Activated CD4-positive, alpha-beta T cell treated with anti-CD3 and anti-CD28 coated beads for 36 hours (primary cell): ENCODE results near the gene BPI. TPM values are rescaled to one million over a fixed set of nuclear protein-coding genes. Genes with fewer than 3 reads are reported as not detected.
"Not testable (repeated sequence)": the region's sequence is repeated elsewhere in the genome, so short reads cannot be mapped to it uniquely, and the experiment has no call there.

Experiments used
- ATAC-seq: fragments of 200-7000 bp; cut with Tn5 transposase; one replicate; pipeline ENCODE4 v1.10.0; 2021; ENCODE audit warnings: mild to moderate bottlenecking, moderate library complexity
- CTCF ChIA-PET: fragments of 350-600 bp; sonication (Branson Sonifier 250); formaldehyde crosslinking; loops from one replicate; lab custom pipeline; 2021; ENCODE audit warnings: antibody characterized with exemption; lab: Charles Lee
- POLR2A ChIA-PET: fragments of 350-600 bp; sonication (Branson Sonifier 250); formaldehyde crosslinking; loops from one replicate; lab custom pipeline; 2021; ENCODE audit warnings: antibody characterized with exemption, inconsistent platforms; lab: Charles Lee
- DNase-seq: peaks from one replicate; pipeline ENCODE4 v3.0.0-alpha.2; 2020
- H3K27ac Mint-ChIP-seq: one replicate; pipeline ENCODE4 v1.8.0; 2021; ENCODE audit warnings: mixed read lengths
- H3K27me3 Mint-ChIP-seq: one replicate; pipeline ENCODE4 v1.8.0; 2021; ENCODE audit warnings: mixed read lengths
- H3K36me3 Mint-ChIP-seq: one replicate; pipeline ENCODE4 v1.8.0; 2021; ENCODE audit warnings: low read depth, mixed read lengths
- H3K4me1 Mint-ChIP-seq: one replicate; pipeline ENCODE4 v1.8.0; 2021; ENCODE audit warnings: mixed read lengths
- H3K4me3 Mint-ChIP-seq: one replicate; pipeline ENCODE4 v1.8.0; 2021; ENCODE audit warnings: mild to moderate bottlenecking, moderate library complexity, mixed read lengths
- H3K9me3 Mint-ChIP-seq: one replicate; pipeline ENCODE4 v1.8.0; 2021; ENCODE audit warnings: low read depth, mixed read lengths
- intact Hi-C, 2 experiments: fragments of 100-400 bp; cut with DNase I in 1 of 2; cut with micrococcal nuclease in 1 of 2; formaldehyde crosslinking; loops; one replicate each; pipeline versions ENCODE4 v1.14.2 to v1.15.1; 2022 to 2024; cut with DNase I, micrococcal nuclease
- total RNA-seq, 2 experiments: library from RNA; stranded (reverse); gene quantifications; one replicate each; pipeline ENCODE4 v1.2.3, GENCODE V29; 2021

BPI gene
- total RNA-seq, 2 experiments from 2014 or later: not detected

GRCh38 chr20:38306379-38306778 lies 2.4 kb downstream of the BPI start:
- H3K9me3 Mint-ChIP-seq: no peaks in the 10 kb centered on the region
- DNase-seq (no peak), ATAC-seq (no peak)
- H3K4me3 Mint-ChIP-seq: no peak overlapping the region
- peaks cover 40% of the 10 kb centered on the region for H3K27me3 Mint-ChIP-seq
- ChIA-PET POLR2A (no interaction called here), CTCF (interaction anchor here (0.6 kb wide), 1 partner anchor 43 kb away, joined by 3 read pairs; no protein-coding TSS in a partner anchor)
- intact Hi-C loops: no loop called here
- peaks cover 14% of the 10 kb centered on the region for H3K4me1 Mint-ChIP-seq
- H3K36me3 Mint-ChIP-seq: no peaks in the 10 kb centered on the region
- H3K27ac Mint-ChIP-seq: no peak overlapping the region

- H3K9me3 Mint-ChIP-seq: no peaks in the 10 kb centered on the region
- intact Hi-C loops: no loop called here
- H3K4me3 Mint-ChIP-seq: no peak overlapping the region
- peaks cover 37% of the 10 kb centered on the region for H3K27me3 Mint-ChIP-seq
- H3K36me3 Mint-ChIP-seq: no peaks in the 10 kb centered on the region
- DNase-seq (no peak), ATAC-seq (no peak)
- H3K4me1 Mint-ChIP-seq: peaks cover 14% of the 10 kb centered on the region
- no peak overlapping the region for H3K27ac Mint-ChIP-seq
- ChIA-PET POLR2A (no interaction called here), CTCF (interaction anchor here (0.6 kb wide), 1 partner anchor 35 kb away, joined by 4 read pairs; no protein-coding TSS in a partner anchor)
Measured at GRCh38 chr20:38307371-38308046, 3.6 kb downstream of the BPI start.

- Mint-ChIP-seq H3K9me3 (no peaks in the 10 kb centered on the region), H3K36me3 (no peaks in the 10 kb centered on the region)
- CTCF ChIA-PET: interaction anchor here (0.6 to 0.8 kb wide), 2 partner anchors 35 to 75 kb away, joined by 3 to 4 read pairs; no protein-coding TSS in a partner anchor
Measured at GRCh38 chr20:38308047-38308438, 4.1 kb downstream of the BPI start.

GRCh38 chr20:38308447-38308846 lies 4.5 kb downstream of the BPI start:
- no peaks in the 10 kb centered on the region for H3K9me3 Mint-ChIP-seq
- no peak for DNase-seq
- no peak overlapping the region for H3K4me3 Mint-ChIP-seq
- H3K4me1 Mint-ChIP-seq: peaks cover 9% of the 10 kb centered on the region
- no peaks in the 10 kb centered on the region for H3K36me3 Mint-ChIP-seq
- ChIA-PET POLR2A (no interaction called here), CTCF (interaction anchor here (0.6 to 0.8 kb wide), 2 partner anchors 34 to 74 kb away, joined by 3 to 4 read pairs; no protein-coding TSS in a partner anchor)
- no peak overlapping the region for H3K27ac Mint-ChIP-seq
- peaks cover 29% of the 10 kb centered on the region for H3K27me3 Mint-ChIP-seq
- intact Hi-C loops: no loop called here
- ATAC-seq: no peak

More at GRCh38 chr20:38308047-38308438, 4.1 kb downstream of the BPI start:
- no peak for ATAC-seq
- Mint-ChIP-seq H3K27ac (no peak overlapping the region), H3K4me1 (peaks cover 13% of the 10 kb centered on the region), H3K4me3 (no peak overlapping the region), H3K27me3 (peaks cover 33% of the 10 kb centered on the region)
- DNase-seq: no peak
- POLR2A ChIA-PET: no interaction called here
- intact Hi-C loops: no loop called here

DNA sequence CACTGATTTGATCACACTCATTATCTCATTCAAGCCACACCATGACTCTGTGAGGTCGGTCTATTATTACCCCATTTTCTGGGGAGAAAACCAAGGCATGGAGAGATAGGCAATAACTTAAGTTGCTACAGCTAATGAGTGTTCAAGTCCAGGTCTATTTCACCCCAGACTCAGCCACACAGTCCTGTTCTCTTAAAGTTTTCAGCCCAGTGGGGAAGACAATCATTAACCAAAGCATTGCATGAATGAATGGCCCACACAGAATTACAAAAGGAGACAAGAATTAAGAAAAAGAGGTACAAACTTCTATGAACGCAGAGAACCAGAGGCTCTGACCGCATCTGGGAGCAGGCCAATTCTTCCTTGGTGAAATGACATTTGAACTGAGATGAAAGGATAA lies 7.1 kb downstream of the BPI start:
- intact Hi-C loops: no loop called here
- Mint-ChIP-seq H3K4me1 (no peaks in the 10 kb centered on the region), H3K27me3 (peaks cover 19% of the 10 kb centered on the region), H3K4me3 (no peak overlapping the region), H3K27ac (no peak overlapping the region), H3K36me3 (no peaks in the 10 kb centered on the region), H3K9me3 (no peaks in the 10 kb centered on the region)
- DNase-seq (no peak), ATAC-seq (no peak)
- CTCF ChIA-PET: interaction anchor here (1.1 kb wide), 1 partner anchor 64 kb away, joined by 3 read pairs; no protein-coding TSS in a partner anchor
- POLR2A ChIA-PET: no interaction called here

GRCh38 chr20:38311491-38311890 lies 7.5 kb downstream of the BPI start:
- ChIA-PET POLR2A (no interaction called here), CTCF (interaction anchor here (0.5 to 1.1 kb wide), 3 partner anchors 22 to 276 kb away, joined by 3 to 4 read pairs (median 3); no protein-coding TSS in a partner anchor)
- DNase-seq (no peak), ATAC-seq (no peak)
- intact Hi-C loops: no loop called here
- Mint-ChIP-seq H3K4me3 (no peak overlapping the region), H3K36me3 (no peaks in the 10 kb centered on the region), H3K9me3 (no peaks in the 10 kb centered on the region), H3K4me1 (no peaks in the 10 kb centered on the region), H3K27ac (no peak overlapping the region), H3K27me3 (peaks cover 18% of the 10 kb centered on the region)

- intact Hi-C loops: no loop called here
- Mint-ChIP-seq H3K27ac (no peak overlapping the region), H3K4me3 (no peak overlapping the region), H3K9me3 (no peaks in the 10 kb centered on the region), H3K36me3 (no peaks in the 10 kb centered on the region), H3K27me3 (peaks cover 19% of the 10 kb centered on the region), H3K4me1 (no peaks in the 10 kb centered on the region)
- POLR2A ChIA-PET: no interaction called here
- no peak for DNase-seq
- CTCF ChIA-PET: interaction anchor here (0.6 to 1.2 kb wide), 2 partner anchors 25 to 1410 kb away, joined by 3 to 5 read pairs; no protein-coding TSS in a partner anchor
- ATAC-seq: no peak
Measured at GRCh38 chr20:38313676-38314075, 9.7 kb downstream of the BPI start.

DNA sequence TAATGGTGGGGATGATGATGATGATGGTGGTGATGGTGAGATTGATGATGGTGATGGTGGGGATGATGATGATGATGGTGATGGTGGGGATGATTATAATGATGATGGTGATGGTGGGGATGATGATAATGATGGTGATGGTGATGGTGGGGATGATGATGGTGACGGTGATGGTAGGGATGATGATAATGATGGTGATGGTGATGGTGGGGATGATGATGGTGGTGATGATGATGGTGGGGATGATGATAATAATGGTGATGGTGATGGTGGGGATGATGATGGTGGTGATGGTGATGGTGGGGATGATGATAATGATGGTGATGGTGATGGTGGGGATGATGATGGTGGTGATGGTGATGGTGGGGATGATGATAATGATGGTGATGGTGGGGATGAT lies 10.4 kb downstream of the BPI start:
- H3K27me3 Mint-ChIP-seq: peaks cover 17% of the 10 kb centered on the region
- ATAC-seq, H3K27ac Mint-ChIP-seq, DNase-seq, H3K9me3 Mint-ChIP-seq, intact Hi-C loops, H3K4me1 Mint-ChIP-seq, POLR2A ChIA-PET, H3K4me3 Mint-ChIP-seq, H3K36me3 Mint-ChIP-seq, CTCF ChIA-PET: not testable (repeated sequence)

DNA sequence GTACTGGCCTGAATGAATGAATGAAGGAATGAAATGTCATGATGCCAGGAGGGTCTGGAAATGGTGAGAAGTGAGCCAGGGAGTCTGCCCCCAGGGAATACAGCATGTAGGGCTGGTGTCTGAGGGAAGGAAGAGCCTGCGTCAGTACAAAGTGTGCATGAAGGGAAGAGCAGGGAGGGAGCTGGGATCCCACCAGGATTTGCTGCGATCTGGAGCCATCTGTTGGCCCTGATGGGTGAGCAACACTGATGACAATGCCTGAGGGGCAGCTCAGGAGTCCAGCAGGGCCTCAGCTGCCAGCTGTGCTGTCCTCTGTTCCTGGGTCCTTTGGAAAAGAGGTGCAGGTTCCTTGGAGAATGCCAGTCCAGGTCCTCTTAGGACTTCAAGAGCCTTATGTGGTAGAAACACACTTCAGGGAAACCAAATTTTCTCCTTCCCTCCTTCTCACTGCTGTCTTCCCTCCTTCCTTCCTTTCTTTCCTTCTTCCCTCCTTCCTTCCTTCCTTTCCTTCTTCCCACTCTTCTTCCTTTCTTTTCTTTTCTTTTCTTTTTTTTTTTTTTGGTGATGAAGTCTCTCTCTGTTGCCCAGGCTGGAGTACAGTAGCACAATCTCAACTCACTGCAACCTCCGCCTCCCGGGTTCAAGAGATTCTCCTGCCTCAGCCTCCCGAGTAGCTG lies 11.5 kb downstream of the BPI start:
- no peaks in the 10 kb centered on the region for H3K36me3 Mint-ChIP-seq
- no peak overlapping the region for H3K27ac Mint-ChIP-seq
- CTCF ChIA-PET: no interaction called here
- H3K9me3 Mint-ChIP-seq: no peaks in the 10 kb centered on the region
- H3K4me1 Mint-ChIP-seq: no peaks in the 10 kb centered on the region
- POLR2A ChIA-PET: no interaction called here
- no peak overlapping the region for H3K4me3 Mint-ChIP-seq
- H3K27me3 Mint-ChIP-seq: peaks cover 23% of the 10 kb centered on the region
- no peak for ATAC-seq
- DNase-seq: no peak
- intact Hi-C loops: no loop called here

DNA sequence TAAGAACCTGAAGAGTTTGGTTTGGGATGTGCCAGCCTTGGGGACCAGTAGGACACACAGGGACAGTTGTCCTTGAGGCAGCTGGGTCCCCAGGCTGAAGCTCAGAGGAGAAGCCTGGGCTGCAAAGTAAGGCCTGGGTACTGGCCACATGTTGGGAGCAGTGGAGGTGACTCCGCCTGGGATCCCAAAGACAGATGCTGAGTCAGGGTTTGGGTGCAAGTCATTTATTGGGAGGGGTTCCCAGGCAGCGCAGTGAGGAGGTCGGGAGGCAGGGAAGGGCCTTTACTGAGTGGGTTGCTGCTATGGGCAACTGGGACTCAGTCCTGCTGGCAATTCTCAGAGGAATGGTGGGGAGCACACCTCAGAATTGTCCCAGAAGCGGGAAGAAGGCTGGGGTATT lies 12.4 kb downstream of the BPI start:
- Mint-ChIP-seq H3K27me3 (peaks cover 23% of the 10 kb centered on the region), H3K9me3 (no peaks in the 10 kb centered on the region), H3K4me1 (no peaks in the 10 kb centered on the region), H3K4me3 (no peak overlapping the region), H3K27ac (no peak overlapping the region), H3K36me3 (no peaks in the 10 kb centered on the region)
- no peak for ATAC-seq
- POLR2A ChIA-PET: no interaction called here
- CTCF ChIA-PET: no interaction called here
- intact Hi-C loops: no loop called here
- DNase-seq: no peak

DNA sequence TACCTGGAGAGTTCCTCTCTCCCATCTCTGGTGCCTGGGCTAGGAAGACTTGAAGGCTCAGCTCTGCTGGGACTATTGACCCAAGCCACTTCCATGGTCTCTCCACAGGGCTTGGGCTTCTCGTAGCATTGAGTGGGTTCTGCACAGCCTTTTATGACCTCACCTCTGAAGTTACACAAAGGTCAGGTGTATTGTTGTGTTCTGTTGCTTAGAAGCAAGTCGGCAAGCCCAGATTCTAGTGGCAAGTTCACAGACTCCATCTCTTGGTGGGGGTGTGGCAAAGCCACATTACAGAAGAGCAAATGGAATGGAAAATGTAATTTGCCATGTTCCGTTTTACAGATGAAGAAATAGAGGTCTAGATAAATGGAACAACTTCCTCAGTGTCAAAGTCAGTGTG lies 13.5 kb downstream of the BPI start:
- Mint-ChIP-seq H3K36me3 (no peaks in the 10 kb centered on the region), H3K9me3 (no peaks in the 10 kb centered on the region), H3K4me3 (no peak overlapping the region), H3K27ac (no peak overlapping the region), H3K27me3 (peaks cover 25% of the 10 kb centered on the region), H3K4me1 (no peaks in the 10 kb centered on the region)
- ATAC-seq: no peak
- no peak for DNase-seq
- intact Hi-C loops: no loop called here
- CTCF ChIA-PET: interaction anchor here (0.8 kb wide), 1 partner anchor 73 kb away, joined by 3 read pairs; no protein-coding TSS in a partner anchor
- POLR2A ChIA-PET: interaction anchor here (0.6 kb wide), 1 partner anchor 87 kb away, joined by 3 read pairs; no protein-coding TSS in a partner anchor
